SJCRH30 (cell line): Measurements from ENCODE around the gene TPST1. TPM values are rescaled to one million over a fixed set of nuclear protein-coding genes. Genes with fewer than 3 reads are reported as not detected.
"Not testable (repeated sequence)": the region's sequence is repeated elsewhere in the genome, so short reads cannot be mapped to it uniquely, and the experiment has no call there.

Experiments
- DNase-seq, 2 experiments: peaks; one replicate each; pipeline ENCODE4 v3.0.0-alpha.2; 2015 to 2020
- H3K27ac ChIP-seq: fragments of 250-450 bp; sonication (Bioruptor Pico); 2 replicates; pipeline ENCODE4 v1.5.1; 2020; ENCODE audit warnings: mild to moderate bottlenecking, moderate library complexity
- H3K27me3 ChIP-seq: fragments of 250-450 bp; sonication (Bioruptor Pico); 2 replicates; pipeline ENCODE4 v1.5.1; 2020; ENCODE audit warnings: mild to moderate bottlenecking, moderate library complexity
- H3K36me3 ChIP-seq: fragments of 250-450 bp; sonication (Bioruptor Pico); 2 replicates; pipeline ENCODE4 v1.5.1; 2020; ENCODE audit warnings: mild to moderate bottlenecking, moderate library complexity
- H3K4me1 ChIP-seq: fragments of 250-450 bp; sonication (Bioruptor Pico); 2 replicates; pipeline ENCODE4 v1.5.1; 2020; ENCODE audit warnings: mild to moderate bottlenecking, moderate library complexity
- H3K4me3 ChIP-seq: fragments of 250-450 bp; sonication (Bioruptor Pico); 2 replicates; pipeline ENCODE4 v1.5.1; 2020; ENCODE audit warnings: mild to moderate bottlenecking, moderate library complexity
- H3K9me3 ChIP-seq: fragments of 250-450 bp; sonication (Bioruptor Pico); replicated peaks from 2 replicates; pipeline ENCODE4 v1.5.1; 2020; ENCODE audit warnings: mild to moderate bottlenecking, moderate library complexity
- total RNA-seq: library from RNA; depleted of rRNA; stranded (reverse); fragments of >200 nt; shearing (Covaris generic); gene quantifications from 2 replicates; pipeline ENCODE4 v1.2.3, GENCODE V29; 2014

The TPST1 gene
- total RNA-seq, 1 experiment from 2014 or later: 62.1 TPM

- H3K27ac ChIP-seq: no peak overlapping the region
- DNase-seq: no peak
- H3K36me3 ChIP-seq: peaks cover 6% of the 10 kb centered on the region
Measured at GRCh38 chr7:66371096-66371824, 166.1 kb downstream of the TPST1 start.

GRCh38 chr7:66374141-66374840, 169.2 kb downstream of the TPST1 start:
- H3K36me3 ChIP-seq, H3K4me3 ChIP-seq, H3K4me1 ChIP-seq, H3K27me3 ChIP-seq, H3K9me3 ChIP-seq, H3K27ac ChIP-seq, DNase-seq: not testable (repeated sequence)

More at GRCh38 chr7:66371096-66371824, 166.1 kb downstream of the TPST1 start:
- H3K27me3 ChIP-seq: no peaks in the 10 kb centered on the region
- no peaks in the 10 kb centered on the region for H3K4me1 ChIP-seq
- no peak overlapping the region for H3K4me3 ChIP-seq
- no peaks in the 10 kb centered on the region for H3K9me3 ChIP-seq

GRCh38 chr7:66376264-66376945, 171.3 kb downstream of the TPST1 start:
- no peak for DNase-seq
- H3K4me3 ChIP-seq: no peak overlapping the region

GRCh38 chr7:66377045-66377444, 171.9 kb downstream of the TPST1 start:
- Histone ChIP-seq H3K36me3 (peaks cover 6% of the 10 kb centered on the region), H3K4me3 (no peak overlapping the region), H3K9me3 (no peaks in the 10 kb centered on the region), H3K27ac (no peak overlapping the region), H3K4me1 (no peaks in the 10 kb centered on the region), H3K27me3 (no peaks in the 10 kb centered on the region)
- no peak for DNase-seq

More at GRCh38 chr7:66376264-66376945, 171.3 kb downstream of the TPST1 start:
- H3K9me3 ChIP-seq: no peaks in the 10 kb centered on the region
- H3K36me3 ChIP-seq: peaks cover 6% of the 10 kb centered on the region
- H3K4me1 ChIP-seq: no peaks in the 10 kb centered on the region
- H3K27ac ChIP-seq: no peak overlapping the region
- no peaks in the 10 kb centered on the region for H3K27me3 ChIP-seq

- H3K27ac ChIP-seq: no peak overlapping the region
- H3K9me3 ChIP-seq: no peaks in the 10 kb centered on the region
- H3K4me1 ChIP-seq: no peaks in the 10 kb centered on the region
- no peak for DNase-seq
- no peaks in the 10 kb centered on the region for H3K27me3 ChIP-seq
- peaks cover 6% of the 10 kb centered on the region for H3K36me3 ChIP-seq
- no peak overlapping the region for H3K4me3 ChIP-seq
Measured at GRCh38 chr7:66377714-66378113, 172.6 kb downstream of the TPST1 start.

- H3K27ac ChIP-seq: no peak overlapping the region
- DNase-seq: no peak
Measured at GRCh38 chr7:66379542-66380160, 174.5 kb downstream of the TPST1 start.

GRCh38 chr7:66380272-66380888, 175.2 kb downstream of the TPST1 start:
- no peak overlapping the region for H3K27ac ChIP-seq
- H3K4me1 ChIP-seq: no peaks in the 10 kb centered on the region
- peaks cover 6% of the 10 kb centered on the region for H3K36me3 ChIP-seq
- no peaks in the 10 kb centered on the region for H3K9me3 ChIP-seq
- no peaks in the 10 kb centered on the region for H3K27me3 ChIP-seq
- no peak overlapping the region for H3K4me3 ChIP-seq
- no peak for DNase-seq

More at GRCh38 chr7:66379542-66380160, 174.5 kb downstream of the TPST1 start:
- Histone ChIP-seq H3K36me3 (peaks cover 6% of the 10 kb centered on the region), H3K4me3 (no peak overlapping the region), H3K27me3 (no peaks in the 10 kb centered on the region), H3K9me3 (no peaks in the 10 kb centered on the region), H3K4me1 (no peaks in the 10 kb centered on the region)

- not testable (repeated sequence) for H3K36me3 ChIP-seq, H3K4me3 ChIP-seq, H3K4me1 ChIP-seq, H3K27me3 ChIP-seq, H3K27ac ChIP-seq, H3K9me3 ChIP-seq, DNase-seq
Measured at GRCh38 chr7:66382182-66382923, 177.2 kb downstream of the TPST1 start.

GRCh38 chr7:66385191-66385905, 180.2 kb downstream of the TPST1 start:
- not testable (repeated sequence) for H3K27ac ChIP-seq, H3K36me3 ChIP-seq, DNase-seq, H3K4me1 ChIP-seq, H3K4me3 ChIP-seq, H3K9me3 ChIP-seq, H3K27me3 ChIP-seq

- not testable (repeated sequence) for H3K9me3 ChIP-seq, DNase-seq, H3K4me3 ChIP-seq, H3K36me3 ChIP-seq, H3K27ac ChIP-seq, H3K4me1 ChIP-seq, H3K27me3 ChIP-seq
Measured at GRCh38 chr7:66395128-66395571, 190.0 kb downstream of the TPST1 start.

- not testable (repeated sequence) for H3K36me3 ChIP-seq, H3K9me3 ChIP-seq, DNase-seq, H3K4me3 ChIP-seq, H3K4me1 ChIP-seq, H3K27ac ChIP-seq, H3K27me3 ChIP-seq
Measured at GRCh38 chr7:66396052-66396451, 190.9 kb downstream of the TPST1 start.

- H3K9me3 ChIP-seq, DNase-seq: not testable (repeated sequence)
Measured at GRCh38 chr7:66398841-66399240, 193.7 kb downstream of the TPST1 start.

GRCh38 chr7:66399566-66399965, 194.4 kb downstream of the TPST1 start:
- H3K9me3 ChIP-seq: no peaks in the 10 kb centered on the region; the same call in 1 of the 2 replicates
- H3K4me1 ChIP-seq: no peaks in the 10 kb centered on the region
- H3K27ac ChIP-seq: no peak overlapping the region
- no peaks in the 10 kb centered on the region; the same call in 1 of the 2 replicates for H3K36me3 ChIP-seq
- H3K4me3 ChIP-seq: no peak overlapping the region
- DNase-seq: no peak
- no peaks in the 10 kb centered on the region for H3K27me3 ChIP-seq

More at GRCh38 chr7:66398841-66399240, 193.7 kb downstream of the TPST1 start:
- not testable (repeated sequence) for H3K27ac ChIP-seq, H3K4me3 ChIP-seq, H3K27me3 ChIP-seq, H3K4me1 ChIP-seq, H3K36me3 ChIP-seq
